HEK293 (cell line): ENCODE data around the gene MON2.
"Not testable (repeated sequence)": the region's sequence is repeated elsewhere in the genome, so short reads cannot be mapped to it uniquely, and the experiment has no call there.

Experiments
- CTCF ChIA-PET: fragments of 350-600 bp; formaldehyde crosslinking; extraction: SDS; loops from one replicate; lab custom pipeline; 2021; ENCODE audit warnings: antibody characterized with exemption; lab: Yijun Ruan, JAX
- POLR2A ChIA-PET: fragments of 300-600 bp; formaldehyde crosslinking; extraction: SDS; loops from one replicate; lab custom pipeline; 2020; ENCODE audit warnings: antibody characterized with exemption, inconsistent platforms; lab: Yijun Ruan, JAX
- H3K27ac ChIP-seq: fragments of 200-500 bp; sonication (Bioruptor generic); 2 replicates; pipeline ENCODE4 v1.5.1; 2014; ENCODE audit warnings: low read depth, low read length, control low read depth, inconsistent platforms; ENCODE audit errors: extremely low read depth
- H3K36me3 ChIP-seq, 2 experiments: fragments of 200-500 bp in 1 of 2; sonication (Bioruptor generic) in 1 of 2; 1 replicate in 1 of 2; 2 replicates in 1 of 2; pipeline ENCODE4 v1.5.1; 2014 to 2017; ENCODE audit warnings: inconsistent platforms in 2 of 2, low read length in 2 of 2; ENCODE audit not compliant: control insufficient read depth in 2 of 2, insufficient read depth in 1 of 2
- H3K4me1 ChIP-seq: fragments of 200-500 bp; sonication (Bioruptor generic); 2 replicates; pipeline ENCODE4 v1.5.1; 2014; ENCODE audit warnings: mild to moderate bottlenecking, low read length, inconsistent platforms; ENCODE audit not compliant: control insufficient read depth, insufficient read depth
- H3K4me3 ChIP-seq: 2 replicates; pipeline ENCODE4 v1.5.1; 2011; ENCODE audit warnings: low read depth, mild to moderate bottlenecking, control low read depth, low read length, moderate library complexity
- H3K9me3 ChIP-seq: fragments of 200-500 bp; sonication (Bioruptor generic); 2 replicates; pipeline ENCODE4 v1.5.1; 2014; ENCODE audit warnings: low read depth, low read length, inconsistent platforms; ENCODE audit not compliant: control insufficient read depth, insufficient read depth
- KLF9 ChIP-seq: fragments of 450-650 bp; formaldehyde crosslinking; IDR thresholded peaks from 2 replicates; pipeline ENCODE4 v1.5.1; 2016; ENCODE audit warnings: missing biosample characterization, missing genetic modification characterization, low read depth
- PRDM4 ChIP-seq: fragments of 450-650 bp; formaldehyde crosslinking; IDR thresholded peaks from 2 replicates; pipeline ENCODE4 v1.5.1; 2017; ENCODE audit warnings: missing biosample characterization, missing genetic modification characterization
- RBAK ChIP-seq: fragments of 450-650 bp; formaldehyde crosslinking; IDR thresholded peaks from 2 replicates; pipeline ENCODE4 v1.5.1; 2016; ENCODE audit warnings: missing biosample characterization, missing genetic modification characterization
- SCRT2 ChIP-seq: fragments of 450-650 bp; formaldehyde crosslinking; IDR thresholded peaks from 2 replicates; pipeline ENCODE4 v1.5.1; 2016; ENCODE audit warnings: missing biosample characterization, missing genetic modification characterization
- SETDB1 ChIP-seq: IDR thresholded peaks from one replicate; pipeline ENCODE4 v1.6.1; 2017; ENCODE audit warnings: mild to moderate bottlenecking, low read length, moderate library complexity, mixed read lengths; ENCODE audit not compliant: insufficient read length
- SP7 ChIP-seq: fragments of 450-650 bp; formaldehyde crosslinking; IDR thresholded peaks from 2 replicates; pipeline ENCODE4 v1.5.1; 2016; ENCODE audit warnings: missing biosample characterization, missing genetic modification characterization
- TRIM28 ChIP-seq: IDR thresholded peaks from 2 replicates; pipeline ENCODE4 v1.6.1; 2011; ENCODE audit warnings: low read length, control low read depth, borderline replicate concordance
- ZBTB17 ChIP-seq: fragments of 450-650 bp; formaldehyde crosslinking; IDR thresholded peaks from 2 replicates; pipeline ENCODE4 v1.5.1; 2016; ENCODE audit warnings: missing biosample characterization, missing genetic modification characterization
- ZNF266 ChIP-seq: fragments of 450-650 bp; formaldehyde crosslinking; IDR thresholded peaks from 2 replicates; pipeline ENCODE4 v1.5.1; 2016; ENCODE audit warnings: missing biosample characterization, missing genetic modification characterization, low read depth
- ZNF335 ChIP-seq: fragments of 450-650 bp; formaldehyde crosslinking; conservative IDR thresholded peaks from 2 replicates; pipeline ENCODE4 v1.5.1; 2016; ENCODE audit warnings: missing biosample characterization, missing genetic modification characterization
- ZNF394 ChIP-seq: fragments of 450-650 bp; formaldehyde crosslinking; IDR thresholded peaks from 2 replicates; pipeline ENCODE4 v1.5.1; 2016; ENCODE audit warnings: missing biosample characterization, missing genetic modification characterization, mild to moderate bottlenecking, moderate library complexity, borderline replicate concordance
- ZNF426 ChIP-seq: fragments of 450-650 bp; formaldehyde crosslinking; IDR thresholded peaks from 2 replicates; pipeline ENCODE4 v1.5.1; 2017; ENCODE audit warnings: missing biosample characterization, missing genetic modification characterization, mild to moderate bottlenecking, inconsistent platforms, moderate library complexity
- ZNF623 ChIP-seq: fragments of 450-650 bp; formaldehyde crosslinking; IDR thresholded peaks from 2 replicates; pipeline ENCODE4 v1.5.1; 2016; ENCODE audit warnings: missing biosample characterization, missing genetic modification characterization
- ZNF776 ChIP-seq: fragments of 450-650 bp; formaldehyde crosslinking; IDR thresholded peaks from 2 replicates; pipeline ENCODE4 v1.5.0; 2017; ENCODE audit warnings: missing biosample characterization, missing genetic modification characterization, borderline replicate concordance
- TF ChIP-seq, protein P1 (sequence below): fragments of 450-650 bp; formaldehyde crosslinking; IDR thresholded peaks from 2 replicates; pipeline ENCODE4 v1.5.1; 2016; ENCODE audit warnings: missing biosample characterization, missing genetic modification characterization

MON2 gene

DNA sequence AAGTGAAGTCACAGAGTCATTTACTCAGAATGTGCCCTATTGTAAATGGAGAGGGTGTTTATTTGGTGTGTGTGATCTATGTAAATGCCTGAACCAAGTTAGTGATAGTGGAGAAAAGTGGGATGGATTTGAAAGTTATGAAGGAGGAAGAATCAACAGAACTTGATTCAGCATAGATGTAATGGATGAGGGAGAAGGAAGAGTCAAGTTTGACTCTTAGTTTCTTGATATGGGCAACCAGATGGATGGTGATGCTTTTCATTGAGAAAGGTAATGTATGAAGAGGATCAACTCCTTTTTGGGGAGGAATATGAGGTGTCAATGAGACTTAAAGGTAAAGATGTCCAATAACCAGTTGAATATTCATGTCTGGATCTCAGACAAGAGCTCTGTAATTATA, 6.7 kb upstream of the MON2 start:
- no peak for TF ChIP-seq ZNF426 (tag by site-specific recombination)
- TF ChIP-seq TRIM28, result no peak
- TF ChIP-seq ZNF266 (tag by site-specific recombination), result no peak
- TF ChIP-seq SCRT2 (tag by site-specific recombination), result no peak
- no peak for TF ChIP-seq ZNF776 (tag by site-specific recombination)
- no peak for TF ChIP-seq SP7 (tag by site-specific recombination)
- TF ChIP-seq ZBTB17 (tag by site-specific recombination), result no peak
- no peak for TF ChIP-seq ZNF623 (tag by site-specific recombination)
- no peak for TF ChIP-seq RBAK (tag by site-specific recombination)
- TF ChIP-seq KLF9 (tag by site-specific recombination), result no peak
- TF ChIP-seq, all 188 proteins: peak for 0
- no peaks in the 10 kb centered on the region for H3K4me1 ChIP-seq
- ChIA-PET POLR2A (no interaction called here), CTCF (interaction anchor here (0.6 to 1.2 kb wide), 2 partner anchors 148 to 249 kb away, joined by 3 read pairs; no protein-coding TSS in a partner anchor)
- H3K27ac ChIP-seq, result no peak overlapping the region
- H3K9me3 ChIP-seq, result no peaks in the 10 kb centered on the region
- no peaks in the 10 kb centered on the region for H3K36me3 ChIP-seq
- no peak overlapping the region for H3K4me3 ChIP-seq

GRCh38 chr12:62461171-62461837, 5.3 kb upstream of the MON2 start:
- POLR2A ChIA-PET, H3K27ac ChIP-seq, H3K36me3 ChIP-seq, H3K4me3 ChIP-seq, H3K9me3 ChIP-seq, H3K4me1 ChIP-seq: not testable (repeated sequence)
- CTCF ChIA-PET, result interaction anchor here (0.6 to 1.2 kb wide), 2 partner anchors 81 to 251 kb away, joined by 3 read pairs; no protein-coding TSS in a partner anchor

DNA sequence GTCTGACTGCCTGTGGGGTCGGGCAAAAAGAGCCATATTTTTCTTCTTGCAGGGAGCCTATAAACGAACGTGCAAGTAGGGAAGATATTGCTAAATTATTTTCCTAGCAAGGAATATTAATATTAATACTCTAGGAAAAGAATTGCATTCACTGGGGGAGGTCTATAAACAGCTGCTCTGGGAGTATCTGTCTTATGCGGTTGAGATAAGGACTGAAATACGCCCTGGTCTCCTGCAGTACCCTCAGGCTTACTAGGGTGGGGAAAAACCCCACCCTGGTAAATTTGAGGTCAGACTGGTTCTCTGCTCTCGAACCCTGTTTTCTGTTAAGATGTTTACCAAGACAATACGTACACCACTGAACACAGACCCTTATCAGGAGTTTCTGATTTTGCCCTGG, 3.4 kb upstream of the MON2 start:
- H3K9me3 ChIP-seq, POLR2A ChIA-PET, H3K36me3 ChIP-seq, CTCF ChIA-PET, H3K27ac ChIP-seq, H3K4me1 ChIP-seq, H3K4me3 ChIP-seq: not testable (repeated sequence)
- TF ChIP-seq SETDB1, result peak; percentile 69

DNA sequence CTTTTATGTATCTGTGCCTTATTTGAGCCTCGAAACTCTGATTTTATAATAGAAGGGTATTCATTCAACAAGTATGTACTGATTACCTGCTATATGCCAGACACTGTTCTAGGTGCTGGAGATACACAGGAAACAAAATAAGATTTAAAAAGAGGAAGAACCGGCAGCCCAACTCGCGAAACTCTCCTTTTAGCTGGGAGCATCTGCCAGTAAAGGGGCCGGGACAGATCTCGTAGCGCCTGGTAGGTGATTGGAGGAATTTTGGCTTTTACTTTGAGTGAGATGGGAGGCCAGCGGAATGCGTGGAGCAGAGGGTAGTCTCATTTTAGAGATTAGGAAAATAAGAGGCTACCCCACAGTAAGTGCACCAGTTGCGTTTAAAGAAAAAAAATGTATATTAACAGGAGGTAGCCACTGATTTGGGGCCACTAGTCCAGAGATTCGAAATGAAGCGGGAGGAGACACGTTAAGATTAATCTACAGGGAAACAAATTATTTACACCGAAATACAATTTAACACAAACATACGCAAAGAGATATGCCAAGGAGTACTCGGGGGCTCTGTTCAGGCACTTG, 520 bp upstream of the MON2 start:
- H3K27ac ChIP-seq, result peak overlapping the region; percentile 50; the same call in 1 of the 2 replicates
- POLR2A ChIA-PET, result interaction anchor here (1.0 to 1.4 kb wide), 2 partner anchors 8 to 137 kb away, joined by 3 to 4 read pairs; no protein-coding TSS in a partner anchor
- TF ChIP-seq, protein P1, sequence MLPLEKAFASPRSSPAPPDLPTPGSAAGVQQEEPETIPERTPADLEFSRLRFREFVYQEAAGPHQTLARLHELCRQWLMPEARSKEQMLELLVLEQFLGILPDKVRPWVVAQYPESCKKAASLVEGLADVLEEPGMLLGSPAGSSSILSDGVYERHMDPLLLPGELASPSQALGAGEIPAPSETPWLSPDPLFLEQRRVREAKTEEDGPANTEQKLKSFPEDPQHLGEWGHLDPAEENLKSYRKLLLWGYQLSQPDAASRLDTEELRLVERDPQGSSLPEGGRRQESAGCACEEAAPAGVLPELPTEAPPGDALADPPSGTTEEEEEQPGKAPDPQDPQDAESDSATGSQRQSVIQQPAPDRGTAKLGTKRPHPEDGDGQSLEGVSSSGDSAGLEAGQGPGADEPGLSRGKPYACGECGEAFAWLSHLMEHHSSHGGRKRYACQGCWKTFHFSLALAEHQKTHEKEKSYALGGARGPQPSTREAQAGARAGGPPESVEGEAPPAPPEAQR (tag by site-specific recombination), result no peak
- TF ChIP-seq ZNF394 (tag by site-specific recombination) (no peak), PRDM4 (tag by site-specific recombination) (peak; percentile 73), SCRT2 (tag by site-specific recombination) (peak; percentile 73), ZNF335 (tag by site-specific recombination) (peak; percentile 54; the same call in 1 of the 2 replicates)

More for the DNA sequence above, 520 bp upstream of the MON2 start:
- no peaks in the 10 kb centered on the region for H3K9me3 ChIP-seq
- H3K4me1 ChIP-seq, result 0 out of 2 replicates have a peak, but pooled peaks cover 2% of the 10 kb centered on the region
- CTCF ChIA-PET, result interaction anchor here (0.5 to 2.7 kb wide), 6 partner anchors 27 to 603 kb away, joined by 3 to 10 read pairs (median 3); partner anchors contain the start of gene PPM1H
- H3K4me3 ChIP-seq, result peak overlapping the region; percentile 92
- peaks cover 0 to 4% of the 10 kb centered on the region in 2 experiments; a peak in 2 of 3 replicates for H3K36me3 ChIP-seq
